HG02840 (cell line): ENCODE results near the gene TMED10.
"Not testable (repeated sequence)": the region's sequence is repeated elsewhere in the genome, so short reads cannot be mapped to it uniquely, and the experiment has no call there.

Experiments used
- ATAC-seq: cut with Tn5 transposase; IDR thresholded peaks from one replicate; pipeline ENCODE4 v1.9.1; 2021; ENCODE audit warnings: mild to moderate bottlenecking, moderate library complexity, moderate number of reproducible peaks; ENCODE audit not compliant: unreplicated experiment, low FRiP score

The TMED10 gene

DNA sequence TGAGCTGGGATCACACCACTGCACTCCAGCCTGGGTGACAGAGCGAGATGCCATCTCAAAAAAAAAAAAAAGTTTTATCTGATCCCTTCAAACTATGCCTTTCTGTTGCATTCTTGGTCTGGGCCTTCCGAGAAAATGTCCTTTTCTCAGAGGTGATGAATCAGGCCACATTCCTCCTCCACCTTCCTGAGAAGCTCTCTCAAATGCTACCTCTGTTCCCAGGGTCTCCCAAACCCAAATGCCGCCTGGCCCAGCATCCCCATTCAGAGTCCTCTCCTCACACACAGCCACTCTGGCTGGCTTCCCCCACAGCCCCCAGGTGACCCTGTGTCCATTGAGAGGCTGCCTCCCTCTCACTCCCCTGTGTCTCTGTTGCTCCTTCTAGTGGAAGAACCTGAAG is 19.7 kb upstream of the TMED10 start:
- ATAC-seq, result no peak

DNA sequence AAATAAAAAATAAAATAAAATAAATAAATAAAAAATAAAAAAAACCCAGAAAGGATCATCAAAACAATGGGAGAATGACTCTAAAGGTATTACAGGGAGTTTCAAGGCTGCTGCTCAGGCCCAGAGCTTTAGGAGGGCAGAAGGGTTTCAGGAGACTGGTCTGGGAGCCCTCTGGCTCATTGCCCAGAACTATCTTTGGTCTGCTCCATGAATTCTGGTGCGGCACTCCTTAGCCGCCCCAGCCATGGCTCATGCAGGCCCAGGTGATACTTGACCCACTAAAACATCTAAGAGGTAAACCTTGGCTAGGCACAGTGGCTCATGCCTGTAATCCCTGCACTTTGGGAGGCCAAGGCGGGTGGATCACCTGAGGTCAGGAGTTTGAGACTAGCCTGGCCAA is 14.7 kb upstream of the TMED10 start:
- ATAC-seq, result no peak

DNA sequence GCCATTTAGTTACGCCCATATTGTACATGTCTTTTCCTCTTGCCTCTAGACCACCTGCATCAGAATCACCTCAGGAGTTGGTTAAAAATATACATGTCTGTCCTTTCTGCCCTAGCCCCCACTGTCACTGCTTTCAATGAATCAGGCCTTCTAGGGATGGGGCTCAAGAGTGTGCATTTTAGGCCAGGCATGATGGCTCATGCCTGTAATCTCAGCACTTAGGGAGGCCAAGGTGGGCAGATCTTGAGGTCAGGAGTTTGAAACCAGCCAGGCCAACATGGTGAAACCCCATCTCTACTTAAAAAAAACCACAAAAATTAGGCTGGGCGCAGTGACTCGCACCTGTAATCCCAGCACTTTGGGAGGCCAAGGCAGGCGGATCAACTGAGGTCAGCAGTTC is 13.6 kb upstream of the TMED10 start:
- no peak for ATAC-seq

DNA sequence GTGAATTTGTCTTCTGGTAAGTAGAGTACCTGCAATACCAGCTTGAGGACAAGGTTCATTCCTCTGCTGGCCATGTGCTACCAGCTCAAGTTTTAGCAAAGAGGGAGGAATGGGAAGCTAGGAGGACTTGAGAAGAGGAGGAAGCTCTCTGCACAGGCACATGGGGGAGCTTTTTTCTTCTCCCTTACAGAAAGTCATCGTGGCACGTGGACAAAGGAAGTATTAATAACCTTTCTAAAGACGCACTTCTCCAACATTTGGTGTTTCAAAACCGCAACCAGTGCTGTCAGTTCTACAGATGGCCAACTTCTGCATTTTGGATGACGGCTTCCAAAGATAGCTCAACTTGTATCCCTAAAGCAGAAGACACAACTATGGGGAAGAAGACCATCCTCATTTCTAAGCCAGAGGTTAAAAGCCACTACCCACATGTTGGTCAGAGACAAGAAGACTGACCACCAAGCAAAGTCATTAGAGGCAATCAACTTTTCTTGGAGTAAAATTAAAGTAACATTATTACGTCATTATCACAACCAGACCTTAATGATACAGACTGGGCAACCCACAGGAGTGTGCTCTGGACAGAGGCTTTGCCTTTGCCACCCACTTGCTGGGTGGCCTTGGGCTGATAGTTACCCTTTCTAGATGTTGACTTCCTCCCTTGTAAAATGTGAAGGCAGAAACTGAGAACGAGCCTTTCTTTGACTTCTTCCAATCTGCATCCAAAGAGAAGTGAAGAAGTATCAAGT is 12.3 kb upstream of the TMED10 start:
- no peak for ATAC-seq

DNA sequence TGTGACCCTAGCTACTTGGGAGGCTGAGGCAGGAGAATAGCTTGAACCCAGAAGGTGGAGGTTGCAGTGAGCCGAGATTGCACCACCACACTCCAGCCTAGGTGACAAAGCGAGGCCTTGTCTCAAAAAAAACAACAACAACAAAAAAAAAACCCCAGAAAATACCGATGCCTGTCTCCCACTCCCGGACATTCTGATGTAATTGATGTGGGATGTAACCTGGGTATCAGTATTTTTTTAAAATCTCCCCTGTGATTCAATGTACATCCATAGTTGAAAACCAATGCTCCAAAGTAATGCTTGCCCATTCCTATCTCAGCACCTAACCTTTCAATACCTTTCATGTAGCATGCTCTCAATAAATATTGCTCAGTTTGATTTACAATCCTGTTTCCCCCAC is 11.7 kb upstream of the TMED10 start:
- ATAC-seq, result no peak

DNA sequence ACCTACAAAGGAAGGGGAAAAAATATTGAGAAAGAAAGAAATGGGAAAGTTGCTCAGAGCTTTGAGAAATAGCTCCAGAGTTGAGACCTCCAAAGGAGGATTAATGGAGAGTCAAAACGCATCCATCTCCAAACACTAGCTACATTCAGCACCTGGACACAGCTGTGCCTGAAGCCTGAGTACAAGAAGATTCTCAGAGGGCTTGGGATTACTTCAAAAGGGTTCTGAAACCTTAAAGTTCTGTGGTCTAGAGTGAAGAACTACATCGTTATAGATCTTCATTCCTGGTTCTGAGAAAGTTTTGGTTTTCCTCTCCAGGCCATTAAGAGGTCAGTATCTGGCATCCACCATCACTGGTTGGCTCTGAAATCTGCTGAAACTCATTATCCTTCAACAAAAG is 10.5 kb upstream of the TMED10 start:
- no peak for ATAC-seq

DNA sequence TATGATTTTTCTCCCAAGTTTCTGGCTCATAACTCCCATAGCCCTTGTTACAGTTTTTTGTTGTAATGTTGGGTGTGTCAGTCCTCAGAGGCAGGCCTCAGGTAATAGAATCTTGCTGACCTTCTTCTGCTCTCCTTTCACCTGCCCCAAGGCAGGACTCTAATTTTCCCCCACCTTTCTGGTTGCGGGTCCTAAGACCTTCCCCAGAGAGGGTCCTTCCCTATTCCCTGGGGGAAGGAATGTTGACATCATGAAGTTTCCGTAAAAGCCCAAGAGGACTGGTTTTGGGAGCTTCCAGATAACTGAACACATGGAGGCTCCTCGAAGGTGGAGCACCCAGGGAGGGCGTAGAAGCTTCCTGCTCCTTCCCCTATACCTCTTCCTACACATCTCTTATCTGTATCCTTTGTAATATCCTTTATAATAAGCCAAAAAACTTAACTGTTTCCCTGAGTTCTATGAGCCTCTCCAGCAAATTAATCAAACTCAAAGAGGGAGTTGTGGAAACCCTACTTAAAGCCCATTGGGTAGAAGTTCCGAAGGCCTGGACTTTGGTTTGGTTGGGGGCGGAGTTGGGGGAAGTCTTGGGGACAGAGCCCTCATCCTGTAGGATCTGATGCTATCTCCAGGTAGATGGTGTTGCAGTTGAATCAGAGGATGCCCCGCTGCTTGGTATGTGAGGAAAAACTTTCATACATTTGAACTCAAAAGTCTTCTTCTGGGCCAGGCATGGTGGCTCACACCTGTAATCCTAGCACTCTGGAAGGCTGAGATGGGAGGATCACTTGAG is 9.0 kb upstream of the TMED10 start:
- ATAC-seq, result no peak

DNA sequence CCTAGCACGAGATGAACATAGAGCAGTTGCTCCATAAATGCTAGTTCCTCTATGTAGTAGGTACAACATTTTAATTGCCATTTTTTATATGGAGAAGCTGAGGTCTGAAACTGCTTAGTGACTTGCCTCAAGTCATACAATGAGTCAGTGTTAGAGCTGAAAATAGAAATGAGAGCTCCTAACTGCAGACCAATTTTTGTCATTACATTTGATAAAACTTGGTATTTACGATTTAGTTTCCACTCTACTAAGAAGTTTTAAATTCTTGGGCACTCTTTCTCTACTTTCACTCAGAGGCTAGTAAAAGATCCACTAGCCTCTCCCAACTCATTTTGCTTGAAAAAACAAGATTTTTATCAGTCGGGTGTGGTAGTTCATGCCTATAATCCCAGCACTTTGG is 8.1 kb upstream of the TMED10 start:
- ATAC-seq, result no peak

DNA sequence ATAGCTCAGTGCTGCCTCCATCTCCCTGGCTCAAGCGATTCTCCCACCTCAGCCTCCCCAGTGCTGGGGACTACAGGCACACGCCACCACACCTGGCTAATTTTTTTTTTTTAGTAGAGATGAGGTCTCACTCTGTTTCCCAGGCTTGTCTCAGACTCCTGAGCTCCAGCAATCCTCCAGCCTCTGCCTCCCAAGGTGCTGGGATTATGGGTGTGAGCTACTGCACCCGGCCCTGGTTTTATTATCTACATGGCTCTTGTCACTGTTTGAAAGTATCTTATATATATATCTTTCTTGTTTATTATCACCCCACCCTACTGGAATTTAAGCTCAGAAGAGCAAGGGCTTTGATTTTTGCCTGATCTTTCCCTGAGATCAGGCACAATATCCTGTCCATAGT is 7.6 kb upstream of the TMED10 start:
- no peak for ATAC-seq

DNA sequence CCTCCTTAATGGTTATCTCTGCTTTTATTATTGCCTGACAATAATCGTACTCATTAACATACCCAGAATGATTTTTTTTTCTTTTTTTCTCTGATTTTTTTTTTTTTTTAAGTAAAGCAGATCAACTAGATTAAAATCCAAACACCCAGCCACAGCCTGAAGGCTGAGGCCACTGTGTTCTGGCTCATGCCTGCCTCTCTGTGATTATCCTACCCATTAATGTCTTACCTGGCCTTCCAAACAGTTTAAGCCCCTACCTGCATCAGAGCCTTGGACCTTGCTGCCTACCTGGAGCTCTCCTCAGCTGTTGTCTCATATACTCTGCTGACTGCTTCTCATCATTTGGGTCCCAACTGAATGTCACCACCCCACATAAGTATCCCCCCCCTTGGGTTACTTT is 6.8 kb upstream of the TMED10 start:
- no peak for ATAC-seq

DNA sequence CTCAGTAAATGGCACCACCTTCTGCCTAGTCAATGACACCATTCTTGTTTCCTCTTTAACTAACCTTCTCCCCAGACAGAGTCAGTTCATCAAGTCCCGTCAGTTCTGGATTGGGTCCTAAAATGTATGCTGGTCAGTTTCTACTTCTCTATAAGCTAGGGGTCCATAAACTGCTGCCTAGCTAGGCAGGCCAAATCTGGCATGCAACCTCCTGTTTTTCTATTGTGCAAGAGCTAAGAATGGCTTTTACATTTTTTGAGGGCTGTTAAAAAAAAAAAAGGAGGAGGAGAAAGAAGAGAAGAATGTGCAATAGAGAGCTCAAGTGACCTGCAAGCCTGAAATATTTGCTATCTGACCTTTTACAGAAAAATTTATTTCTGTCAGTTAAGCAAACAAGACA is 6.4 kb upstream of the TMED10 start:
- no peak for ATAC-seq

DNA sequence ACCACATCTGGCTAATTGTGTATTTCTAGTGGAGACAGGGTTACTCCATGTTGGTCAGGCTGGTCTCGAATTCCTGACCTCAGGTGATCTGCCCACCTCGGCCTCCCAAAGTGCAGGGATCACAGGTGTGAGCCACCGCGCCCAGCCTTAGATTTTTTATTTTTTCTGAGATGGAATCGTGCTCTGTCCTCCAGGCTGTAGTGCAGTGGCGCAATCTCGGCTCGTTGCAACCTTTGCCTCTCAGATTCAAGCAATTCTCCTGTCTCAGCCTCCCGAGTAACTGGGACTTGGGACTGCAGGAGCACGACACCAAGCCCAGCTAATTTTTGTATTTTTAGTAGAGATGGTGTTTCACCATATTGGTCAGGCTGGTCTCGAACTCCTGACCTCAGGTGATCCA is 5.8 kb upstream of the TMED10 start:
- ATAC-seq, result not testable (repeated sequence)

DNA sequence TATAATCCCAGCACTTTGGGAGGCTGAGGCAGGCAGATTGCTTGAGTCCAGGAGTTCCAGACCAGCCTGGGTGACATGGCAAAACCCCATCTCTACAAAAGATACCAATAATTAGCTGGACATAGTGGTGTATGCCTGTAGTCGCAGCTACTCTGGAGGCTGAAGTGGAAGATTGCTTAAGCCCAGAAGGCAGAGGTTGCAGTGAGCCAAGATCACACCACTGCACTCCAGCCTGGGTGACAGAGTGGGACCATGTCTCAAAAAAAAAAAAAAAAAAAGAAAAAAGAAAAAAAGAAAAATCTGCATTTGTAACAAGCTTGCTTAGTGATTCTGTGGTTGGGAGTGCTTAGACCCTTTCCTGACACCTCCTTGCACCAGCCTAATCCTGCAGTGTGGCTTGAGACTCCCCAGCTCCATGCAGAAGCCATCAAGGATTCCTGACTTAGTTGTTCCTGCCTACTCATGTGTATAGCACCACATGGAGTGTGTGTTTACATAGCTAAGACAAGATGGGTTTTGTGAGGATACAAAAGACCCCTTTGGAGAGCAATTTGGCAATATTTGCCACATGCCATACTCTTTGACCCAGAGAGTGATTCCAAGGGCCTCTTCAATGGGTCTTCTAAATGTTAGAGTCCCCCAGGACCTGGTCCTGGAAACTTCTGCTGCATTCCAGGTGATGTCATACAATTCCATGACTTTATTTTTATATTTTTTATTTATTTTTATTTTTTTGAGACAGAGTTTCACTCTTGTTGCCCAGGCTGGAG is 5.1 kb upstream of the TMED10 start:
- ATAC-seq, result no peak

DNA sequence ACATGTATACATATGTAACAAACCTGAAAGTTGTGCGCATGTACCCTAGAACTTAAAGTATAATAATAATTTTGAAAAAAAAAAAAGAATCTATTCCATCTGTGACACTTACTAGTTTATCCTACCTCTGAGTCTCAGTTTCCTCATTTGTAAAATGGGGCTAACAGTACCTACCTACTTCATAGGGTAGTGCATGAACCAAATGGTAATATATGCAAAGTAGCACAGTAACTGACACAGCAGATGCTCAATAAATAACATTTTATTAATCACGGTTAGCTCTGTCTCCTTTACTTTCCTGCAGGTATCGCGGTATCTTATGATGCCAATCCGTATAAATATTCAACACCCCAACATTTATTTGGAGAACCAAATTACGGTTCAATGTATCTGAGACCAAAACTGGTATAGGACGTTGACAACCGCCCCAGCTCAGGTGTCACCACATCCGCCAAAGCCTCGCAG is 703 bp downstream of the TMED10 start:
- no peak for ATAC-seq

DNA sequence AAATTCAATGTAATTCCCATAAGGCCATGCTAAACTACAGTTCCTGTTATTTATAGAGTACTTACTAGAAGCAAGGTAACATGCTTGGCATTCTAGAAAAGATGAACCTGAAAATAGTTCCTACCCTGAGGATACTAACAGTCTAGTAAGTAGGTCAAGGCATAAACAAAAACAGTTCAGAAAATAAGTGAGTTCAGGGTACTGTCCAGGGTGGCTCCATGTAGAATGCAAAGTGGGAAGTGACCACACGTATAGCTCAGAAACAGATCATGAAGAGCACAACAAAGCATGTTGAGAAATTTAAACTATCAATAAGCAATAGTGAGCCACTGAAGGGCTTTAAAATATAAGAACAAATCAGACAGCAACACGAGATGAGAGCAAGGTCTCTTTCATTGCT is 2.3 kb downstream of the TMED10 start:
- ATAC-seq, result no peak

DNA sequence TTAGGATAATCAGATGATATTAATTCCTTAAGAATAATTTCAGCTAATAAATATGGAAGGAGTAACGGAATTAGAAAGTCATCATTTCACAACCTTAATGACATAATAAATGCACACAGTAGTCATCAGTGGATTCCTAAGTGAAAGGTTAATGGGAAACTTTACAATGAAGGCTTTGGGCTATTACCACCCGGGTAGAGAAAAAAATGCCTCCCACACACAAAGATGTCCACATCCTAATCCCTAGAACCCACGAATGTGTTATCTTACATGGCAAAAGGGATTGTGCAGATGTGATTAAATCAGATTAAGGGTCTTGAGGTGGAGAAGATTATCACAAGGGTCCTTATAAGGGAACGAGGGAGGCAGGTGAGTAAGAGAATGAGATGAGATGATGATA is 5.6 kb downstream of the TMED10 start:
- no peak for ATAC-seq

DNA sequence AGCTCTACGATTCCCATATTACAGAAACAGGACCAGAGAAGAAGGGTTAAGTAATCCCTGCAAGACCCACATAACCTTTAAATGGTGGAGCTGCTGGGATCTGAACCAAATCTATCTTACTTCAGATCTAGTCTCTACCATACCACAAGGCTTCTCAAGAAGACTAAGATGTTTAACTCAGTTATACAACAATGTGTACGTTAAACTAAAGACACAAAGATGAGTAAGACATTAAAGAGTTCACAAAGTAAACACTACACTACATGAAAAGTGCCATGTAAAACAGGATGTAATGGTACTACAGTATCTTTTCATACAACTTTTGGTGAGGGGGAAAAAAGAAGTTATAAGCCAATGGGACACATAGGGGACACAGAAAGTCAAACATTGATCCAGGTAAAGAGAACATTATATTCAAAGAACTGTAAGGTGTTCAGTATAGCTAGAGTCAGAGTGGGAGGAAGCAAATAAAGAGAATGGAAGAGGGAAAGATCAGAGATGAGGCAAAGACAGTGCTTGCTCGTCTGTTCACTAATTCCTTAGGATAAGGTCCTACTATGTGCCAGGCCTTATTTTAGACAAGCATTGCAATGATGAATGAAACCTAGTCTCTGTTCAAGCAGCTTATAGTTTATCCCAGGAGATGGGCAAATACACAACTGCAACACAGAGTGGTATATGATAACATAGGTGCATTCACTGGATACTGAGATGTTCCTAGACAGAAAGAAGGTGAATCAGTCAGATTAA is 7.7 kb downstream of the TMED10 start:
- no peak for ATAC-seq

DNA sequence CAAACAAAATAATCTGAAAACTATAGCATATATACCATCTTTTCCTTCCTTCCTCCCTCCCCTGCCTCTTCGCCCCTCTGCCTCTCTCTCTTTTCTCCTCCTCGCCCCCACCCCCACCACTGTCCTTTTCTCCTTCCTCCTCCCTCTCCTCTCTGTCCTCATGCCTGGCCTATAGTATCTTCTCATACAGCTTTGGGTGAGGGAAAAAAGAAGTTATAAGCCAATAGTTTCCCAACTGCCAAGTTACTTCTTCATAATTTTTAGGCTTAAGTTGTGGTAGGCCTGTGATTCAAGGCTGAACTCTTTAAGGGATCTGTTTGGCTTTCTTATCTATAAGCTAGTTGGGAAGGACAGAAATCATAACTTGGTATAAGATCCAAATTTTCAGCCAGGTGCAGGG is 9.1 kb downstream of the TMED10 start:
- ATAC-seq, result no peak

DNA sequence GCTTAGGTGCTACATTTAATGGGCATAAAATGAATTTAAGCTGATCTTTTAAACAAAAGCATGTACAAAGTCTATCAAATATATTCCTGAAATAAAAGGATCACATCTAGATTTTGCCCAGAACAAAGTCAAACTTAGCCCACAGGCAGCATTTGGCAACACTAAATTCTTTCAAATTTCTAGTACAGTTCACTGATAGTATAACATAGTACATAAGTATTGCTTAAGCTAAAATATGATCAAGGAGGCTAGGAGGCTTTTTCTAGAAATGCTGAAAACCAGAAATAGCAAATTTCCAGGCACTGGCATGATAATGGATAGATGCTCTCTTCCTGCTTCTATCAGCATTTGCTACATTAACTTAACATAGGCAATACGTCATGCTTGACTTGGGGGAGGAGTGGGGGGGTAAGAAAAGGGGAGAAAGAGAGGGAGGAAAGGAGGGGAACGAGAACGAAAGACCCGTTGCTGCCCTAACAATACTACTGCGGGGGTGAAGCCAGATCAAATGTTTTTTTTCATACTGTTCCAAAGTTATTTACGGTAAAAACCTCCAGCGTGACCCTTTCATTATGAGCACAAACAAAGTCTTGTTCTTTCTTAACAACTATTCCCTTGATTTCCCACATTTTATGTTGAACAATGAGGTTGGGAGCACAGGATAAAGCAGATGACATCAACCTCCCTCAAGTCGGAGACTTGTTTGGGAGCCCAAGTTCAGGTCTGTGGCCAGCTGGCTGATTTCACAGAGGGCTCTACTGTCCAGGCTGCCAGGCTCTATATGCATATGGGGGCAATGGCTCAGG is 10.6 kb downstream of the TMED10 start:
- ATAC-seq, result no peak

DNA sequence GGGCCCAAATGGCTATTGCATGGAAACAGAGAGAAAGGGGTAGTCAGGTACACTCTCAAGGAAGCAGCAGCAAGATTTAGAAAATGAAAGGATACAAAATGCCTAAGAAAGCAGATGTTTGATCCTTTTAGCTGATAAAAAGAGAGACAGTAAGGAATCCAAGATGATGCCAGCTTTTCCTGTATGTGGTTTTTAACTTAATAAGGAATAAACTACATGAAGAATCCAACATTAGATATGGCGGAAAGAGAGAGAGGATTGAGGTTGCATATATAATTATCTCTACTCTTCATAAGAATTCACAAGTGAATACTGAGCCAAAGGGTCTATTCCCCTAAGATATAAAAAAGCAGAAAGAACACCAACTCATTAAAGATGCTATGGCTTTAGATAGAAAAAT is 11.6 kb downstream of the TMED10 start:
- ATAC-seq, result no peak
